ENCODE results near the gene DNAJC5. TPM values are rescaled to one million over a fixed set of nuclear protein-coding genes. Genes with fewer than 3 reads are reported as not detected.
"Not testable (repeated sequence)": the region's sequence is repeated elsewhere in the genome, so short reads cannot be mapped to it uniquely, and the experiment has no call there.

DNAJC5 gene
- total RNA-seq, 1 donor from 2014 or later: 57.9 TPM

GRCh38 chr20:63959699-63960075 is 64.8 kb downstream of the DNAJC5 start:
- Mint-ChIP-seq H3K27ac (ENCODE audit: unreplicated experiment) (no peak overlapping the region), H3K9me3 (ENCODE audit: unreplicated experiment) (no peaks in the 10 kb centered on the region), H3K4me1 (ENCODE audit: low read depth, unreplicated experiment) (no peaks in the 10 kb centered on the region), H3K36me3 (ENCODE audit: unreplicated experiment) (no peaks in the 10 kb centered on the region), H3K4me3 (ENCODE audit: unreplicated experiment) (no peak overlapping the region), H3K27me3 (ENCODE audit: unreplicated experiment) (no peaks in the 10 kb centered on the region)
- TF ChIP-seq CTCF (IDR thresholded peaks at IDR 0.05; ENCODE audit: partially characterized antibody, unreplicated experiment): no peak
- DNase-seq: no peak

- not testable (repeated sequence) for H3K27ac Mint-ChIP-seq (ENCODE audit: unreplicated experiment); DNase-seq; H3K4me1 Mint-ChIP-seq (ENCODE audit: low read depth, unreplicated experiment); H3K27me3 Mint-ChIP-seq (ENCODE audit: unreplicated experiment); H3K4me3 Mint-ChIP-seq (ENCODE audit: unreplicated experiment); H3K36me3 Mint-ChIP-seq (ENCODE audit: unreplicated experiment); H3K9me3 Mint-ChIP-seq (ENCODE audit: unreplicated experiment)
These were observed 66.0 kb downstream of the DNAJC5 start for GRCh38 chr20:63960654-63961621.

- Mint-ChIP-seq H3K4me1 (ENCODE audit: low read depth, unreplicated experiment) (no peaks in the 10 kb centered on the region), H3K36me3 (ENCODE audit: unreplicated experiment) (no peaks in the 10 kb centered on the region), H3K27ac (ENCODE audit: unreplicated experiment) (no peak overlapping the region), H3K27me3 (ENCODE audit: unreplicated experiment) (no peaks in the 10 kb centered on the region), H3K9me3 (ENCODE audit: unreplicated experiment) (no peaks in the 10 kb centered on the region), H3K4me3 (ENCODE audit: unreplicated experiment) (no peak overlapping the region)
- peak; percentile 1 for DNase-seq
- no peak for TF ChIP-seq CTCF (IDR thresholded peaks at IDR 0.05; ENCODE audit: partially characterized antibody, unreplicated experiment)
These were observed 66.9 kb downstream of the DNAJC5 start for GRCh38 chr20:63961664-63962425.

GRCh38 chr20:63962426-63963347 is 67.8 kb downstream of the DNAJC5 start:
- Mint-ChIP-seq H3K4me3 (ENCODE audit: unreplicated experiment) (no peak overlapping the region), H3K4me1 (ENCODE audit: low read depth, unreplicated experiment) (no peaks in the 10 kb centered on the region), H3K36me3 (ENCODE audit: unreplicated experiment) (no peaks in the 10 kb centered on the region), H3K9me3 (ENCODE audit: unreplicated experiment) (no peaks in the 10 kb centered on the region), H3K27me3 (ENCODE audit: unreplicated experiment) (no peaks in the 10 kb centered on the region), H3K27ac (ENCODE audit: unreplicated experiment) (no peak overlapping the region)
- peak; percentile 15 for DNase-seq
- no peak for TF ChIP-seq CTCF (IDR thresholded peaks at IDR 0.05; ENCODE audit: partially characterized antibody, unreplicated experiment)

GRCh38 chr20:63963348-63963741 is 68.4 kb downstream of the DNAJC5 start:
- Mint-ChIP-seq H3K9me3 (ENCODE audit: unreplicated experiment) (no peaks in the 10 kb centered on the region), H3K27me3 (ENCODE audit: unreplicated experiment) (no peaks in the 10 kb centered on the region), H3K36me3 (ENCODE audit: unreplicated experiment) (no peaks in the 10 kb centered on the region), H3K27ac (ENCODE audit: unreplicated experiment) (no peak overlapping the region), H3K4me3 (ENCODE audit: unreplicated experiment) (no peak overlapping the region), H3K4me1 (ENCODE audit: low read depth, unreplicated experiment) (no peaks in the 10 kb centered on the region)
- TF ChIP-seq CTCF (IDR thresholded peaks at IDR 0.05; ENCODE audit: partially characterized antibody, unreplicated experiment): no peak
- DNase-seq: peak; percentile 9
